Neural cell (in vitro differentiated cells): ENCODE measurements around the gene GTF2F2. TPM values are rescaled to one million over a fixed set of nuclear protein-coding genes. Genes with fewer than 3 reads are reported as not detected.

Experiments
- H2AFZ ChIP-seq: fragments of 200-600, 300-800 bp; sonication (generic), shearing (Covaris generic); 2 replicates; pipeline ENCODE4 v1.6.0; 2014; ENCODE audit warnings: low read depth, mild to moderate bottlenecking, antibody characterized with exemption, low read length, moderate library complexity
- H3F3A ChIP-seq: fragments of 200-600 bp; shearing (Covaris generic); 2 replicates; pipeline ENCODE4 v1.6.1; 2016; ENCODE audit warnings: mild to moderate bottlenecking, moderate library complexity, mixed read lengths, antibody characterized with exemption, low read length; ENCODE audit not compliant: insufficient read depth, poor library complexity, severe bottlenecking
- H3K27ac ChIP-seq: fragments of 200-600, 300-800 bp; sonication (generic), shearing (Covaris generic); 2 replicates; pipeline ENCODE4 v1.5.1; 2014; ENCODE audit warnings: mild to moderate bottlenecking, low read length, moderate library complexity
- H3K27me3 ChIP-seq: fragments of 300-800, 200-600 bp; sonication (generic), shearing (Covaris generic); 2 replicates; pipeline ENCODE4 v1.6.0; 2014; ENCODE audit warnings: mild to moderate bottlenecking, low read depth, low read length, moderate library complexity; ENCODE audit not compliant: insufficient read depth
- H3K36me3 ChIP-seq: fragments of 300-800, 200-600 bp; sonication (generic), shearing (Covaris generic); 2 replicates; pipeline ENCODE4 v1.5.1; 2014; ENCODE audit warnings: mild to moderate bottlenecking, antibody characterized with exemption, low read length, moderate library complexity; ENCODE audit not compliant: insufficient read depth
- H3K4me2 ChIP-seq: fragments of 300-800, 200-600 bp; sonication (generic), shearing (Covaris generic); 2 replicates; pipeline ENCODE4 v1.6.0; 2014; ENCODE audit warnings: mild to moderate bottlenecking, low read length
- H3K4me3 ChIP-seq: fragments of 300-800, 200-600 bp; sonication (generic), shearing (Covaris generic); 2 replicates; pipeline ENCODE4 v1.5.1; 2014; ENCODE audit warnings: mild to moderate bottlenecking, low read length, moderate library complexity
- H3K79me2 ChIP-seq: fragments of 200-600 bp; shearing (Covaris generic); replicated peaks from 2 replicates; pipeline ENCODE4 v1.6.0; 2014; ENCODE audit warnings: mild to moderate bottlenecking, low read length, moderate library complexity; ENCODE audit not compliant: insufficient read depth
- H3K9ac ChIP-seq: fragments of 300-800, 200-600 bp; sonication (generic), shearing (Covaris generic); 2 replicates; pipeline ENCODE4 v1.6.1; 2016; ENCODE audit warnings: mild to moderate bottlenecking, low read length, mixed read lengths
- H3K9me2 ChIP-seq: fragments of 200-600 bp; shearing (Covaris generic); 2 replicates; pipeline ENCODE4 v1.6.1; 2016; ENCODE audit warnings: mild to moderate bottlenecking, low read length, mixed read lengths; ENCODE audit not compliant: insufficient read depth
- H3K9me3 ChIP-seq: fragments of 200-600, 300-800 bp; sonication (generic), shearing (Covaris generic); 2 replicates; pipeline ENCODE4 v1.6.1; 2016; ENCODE audit warnings: mild to moderate bottlenecking, mixed run types, low read length, moderate library complexity, mixed read lengths
- H4K20me1 ChIP-seq: fragments of 200-600 bp; shearing (Covaris generic); 2 replicates; pipeline ENCODE4 v1.6.1; 2016; ENCODE audit warnings: mild to moderate bottlenecking, mixed run types; ENCODE audit not compliant: insufficient read depth
- CTCF ChIP-seq: fragments of 450-650 bp; IDR thresholded peaks from 2 replicates; pipeline ENCODE4 v1.5.1; 2014; ENCODE audit warnings: antibody characterized with exemption, mild to moderate bottlenecking, moderate library complexity; ENCODE audit not compliant: poor library complexity, severe bottlenecking
- EP300 ChIP-seq: fragments of 450-650 bp; conservative IDR thresholded peaks from 2 replicates; pipeline ENCODE4 v1.6.1; 2014; ENCODE audit warnings: antibody characterized with exemption, mild to moderate bottlenecking, moderate library complexity; ENCODE audit not compliant: poor library complexity, severe bottlenecking
- EZH2 ChIP-seq: fragments of 200-600, 300-800 bp; shearing (Covaris generic), sonication (generic); IDR thresholded peaks from 2 replicates; pipeline ENCODE4 v1.6.1; 2014; ENCODE audit warnings: antibody characterized with exemption, low read length, borderline replicate concordance, mild to moderate bottlenecking; ENCODE audit not compliant: insufficient read depth, poor library complexity, severe bottlenecking
- MXI1 ChIP-seq: fragments of 450-650 bp; conservative IDR thresholded peaks from 2 replicates; pipeline ENCODE4 v1.6.1; 2014; ENCODE audit warnings: antibody characterized with exemption, mild to moderate bottlenecking; ENCODE audit not compliant: poor library complexity, severe bottlenecking
- POLR2AphosphoS5 ChIP-seq: IDR thresholded peaks from 2 replicates; pipeline ENCODE4 v1.6.1; 2012
- RAD21 ChIP-seq: fragments of 450-650 bp; conservative IDR thresholded peaks from 2 replicates; pipeline ENCODE4 v1.6.1; 2014; ENCODE audit warnings: antibody characterized with exemption, mild to moderate bottlenecking, moderate library complexity
- SMC3 ChIP-seq: fragments of 450-650 bp; conservative IDR thresholded peaks from 2 replicates; pipeline ENCODE4 v1.6.1; 2014; ENCODE audit warnings: antibody characterized with exemption, mild to moderate bottlenecking, moderate library complexity; ENCODE audit not compliant: poor library complexity
- TAF1 ChIP-seq: IDR thresholded peaks from 2 replicates; pipeline ENCODE4 v1.6.1; 2012; ENCODE audit warnings: low read depth
- polyA plus RNA-seq: library from polyadenylated mRNA; depleted of rRNA; stranded (reverse); fragments of >200 nt; gene quantifications from 2 replicates; pipeline ENCODE4 v1.2.3, GENCODE V29; 2014
- TF ChIP-seq, protein P1 (sequence below): IDR thresholded peaks from 2 replicates; pipeline ENCODE4 v1.6.1; 2012; ENCODE audit warnings: borderline replicate concordance

The GTF2F2 gene
- polyA plus RNA-seq, 1 donor from 2014 or later = 29.6 TPM

- H3K9ac ChIP-seq = no peak overlapping the region
- no peaks in the 10 kb centered on the region for H3K36me3 ChIP-seq
- no peaks in the 10 kb centered on the region for H3K27me3 ChIP-seq
- no peaks in the 10 kb centered on the region for H3K9me2 ChIP-seq
- no peaks in the 10 kb centered on the region for H4K20me1 ChIP-seq
- H3K4me2 ChIP-seq = no peak overlapping the region
- H3K79me2 ChIP-seq = no peaks in the 10 kb centered on the region
- no peak overlapping the region for H2AFZ ChIP-seq
- no peaks in the 10 kb centered on the region for H3F3A ChIP-seq
- H3K9me3 ChIP-seq = no peaks in the 10 kb centered on the region
- no peak overlapping the region for H3K4me3 ChIP-seq
- no peak overlapping the region for H3K27ac ChIP-seq
- TF ChIP-seq EZH2 = no peak
- TF ChIP-seq CTCF = no peak
- no peak for TF ChIP-seq POLR2AphosphoS5
- TF ChIP-seq EP300 = no peak
- no peak for TF ChIP-seq TAF1
- no peak for TF ChIP-seq MXI1
- no peak for TF ChIP-seq SMC3
- TF ChIP-seq, protein P1, sequence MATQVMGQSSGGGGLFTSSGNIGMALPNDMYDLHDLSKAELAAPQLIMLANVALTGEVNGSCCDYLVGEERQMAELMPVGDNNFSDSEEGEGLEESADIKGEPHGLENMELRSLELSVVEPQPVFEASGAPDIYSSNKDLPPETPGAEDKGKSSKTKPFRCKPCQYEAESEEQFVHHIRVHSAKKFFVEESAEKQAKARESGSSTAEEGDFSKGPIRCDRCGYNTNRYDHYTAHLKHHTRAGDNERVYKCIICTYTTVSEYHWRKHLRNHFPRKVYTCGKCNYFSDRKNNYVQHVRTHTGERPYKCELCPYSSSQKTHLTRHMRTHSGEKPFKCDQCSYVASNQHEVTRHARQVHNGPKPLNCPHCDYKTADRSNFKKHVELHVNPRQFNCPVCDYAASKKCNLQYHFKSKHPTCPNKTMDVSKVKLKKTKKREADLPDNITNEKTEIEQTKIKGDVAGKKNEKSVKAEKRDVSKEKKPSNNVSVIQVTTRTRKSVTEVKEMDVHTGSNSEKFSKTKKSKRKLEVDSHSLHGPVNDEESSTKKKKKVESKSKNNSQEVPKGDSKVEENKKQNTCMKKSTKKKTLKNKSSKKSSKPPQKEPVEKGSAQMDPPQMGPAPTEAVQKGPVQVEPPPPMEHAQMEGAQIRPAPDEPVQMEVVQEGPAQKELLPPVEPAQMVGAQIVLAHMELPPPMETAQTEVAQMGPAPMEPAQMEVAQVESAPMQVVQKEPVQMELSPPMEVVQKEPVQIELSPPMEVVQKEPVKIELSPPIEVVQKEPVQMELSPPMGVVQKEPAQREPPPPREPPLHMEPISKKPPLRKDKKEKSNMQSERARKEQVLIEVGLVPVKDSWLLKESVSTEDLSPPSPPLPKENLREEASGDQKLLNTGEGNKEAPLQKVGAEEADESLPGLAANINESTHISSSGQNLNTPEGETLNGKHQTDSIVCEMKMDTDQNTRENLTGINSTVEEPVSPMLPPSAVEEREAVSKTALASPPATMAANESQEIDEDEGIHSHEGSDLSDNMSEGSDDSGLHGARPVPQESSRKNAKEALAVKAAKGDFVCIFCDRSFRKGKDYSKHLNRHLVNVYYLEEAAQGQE = no peak
- TF ChIP-seq RAD21 = no peak
These were observed 134.1 kb downstream of the GTF2F2 start for GRCh38 chr13:45254396-45254795.

DNA sequence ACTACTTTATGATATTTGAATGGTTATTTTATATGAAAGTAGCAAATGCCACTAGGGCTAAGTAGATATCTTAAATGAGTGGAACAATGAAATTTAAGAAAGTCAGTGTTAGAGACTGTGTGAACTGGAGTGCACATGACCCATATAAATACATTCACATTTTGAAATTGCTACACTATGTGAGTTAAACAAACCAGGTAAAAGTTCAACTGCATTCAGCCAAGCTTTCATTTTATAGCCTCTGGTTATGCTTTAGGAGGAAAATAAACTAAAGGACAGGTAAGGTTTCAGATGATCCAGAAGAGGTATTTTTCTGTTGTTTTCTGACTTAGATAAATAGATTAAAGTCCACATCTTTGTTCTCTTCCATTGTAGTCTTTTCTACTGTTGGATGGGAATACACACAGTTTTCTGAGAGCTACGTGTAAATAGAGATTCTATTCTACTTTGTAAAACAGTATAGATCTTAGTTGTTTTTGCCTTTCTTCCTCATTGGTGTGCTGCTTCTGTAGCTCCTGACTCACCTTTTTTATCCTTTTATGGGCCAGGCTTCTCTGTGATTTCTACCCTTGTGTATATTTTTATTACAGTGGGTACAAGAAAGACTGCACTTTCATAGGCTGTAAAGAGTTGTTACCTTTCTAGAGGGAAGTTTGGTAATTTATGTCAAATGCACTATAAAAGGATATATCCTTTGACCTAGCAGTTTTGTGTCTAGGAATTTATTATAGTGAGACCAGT lies 135.1 kb downstream of the GTF2F2 start:
- Histone ChIP-seq H3K9ac (no peak overlapping the region), H3K36me3 (no peaks in the 10 kb centered on the region), H3F3A (no peaks in the 10 kb centered on the region), H4K20me1 (no peaks in the 10 kb centered on the region), H3K9me3 (no peaks in the 10 kb centered on the region), H3K27me3 (no peaks in the 10 kb centered on the region), H3K79me2 (no peaks in the 10 kb centered on the region), H3K4me3 (no peak overlapping the region), H3K4me2 (no peak overlapping the region), H3K9me2 (no peaks in the 10 kb centered on the region), H3K27ac (no peak overlapping the region), H2AFZ (no peak overlapping the region)
- TF ChIP-seq SMC3 = no peak
- TF ChIP-seq RAD21 = no peak
- TF ChIP-seq POLR2AphosphoS5 = no peak
- no peak for TF ChIP-seq TAF1
